GM12878 (cell line): ENCODE results near the gene ITIH5. TPM values are rescaled to one million over a fixed set of nuclear protein-coding genes. Genes with fewer than 3 reads are reported as not detected.
A peak's percentile ranks its signal among the peaks of the same experiment; 100 is the strongest.

ENCODE experiments used
- ATAC-seq: fragments of 200-7000 bp; cut with Tn5 transposase; 3 replicates; pipeline ENCODE4 v1.9.1; 2020; ENCODE audit warnings: mild to moderate bottlenecking, moderate library complexity
- BruUV-seq: library from RNA; stranded (reverse); fragments of 400-500 nt; replicated peaks from 2 replicates; lab custom pipeline; 2021; lab: Mats Ljungman, UMichigan
- CTCF ChIA-PET: fragments of 300-600 bp; sonication (Branson Sonifier 250); formaldehyde crosslinking; extraction: SDS; loops from one replicate; lab custom pipeline; 2021; ENCODE audit warnings: inconsistent platforms; lab: Yijun Ruan, JAX
- POLR2A ChIA-PET: fragments of 350-600 bp; formaldehyde crosslinking; extraction: SDS; loops from one replicate; lab custom pipeline; 2021; ENCODE audit warnings: inconsistent platforms; lab: Charles Lee
- RAD21 ChIA-PET: fragments of 300-600 bp; sonication (Branson Sonifier 250); formaldehyde crosslinking; loops from one replicate; lab custom pipeline; 2023; ENCODE audit warnings: antibody characterized with exemption; ENCODE audit not compliant: unreplicated experiment; lab: Charles Lee
- SMC1A ChIA-PET: fragments of 300-600 bp; sonication (Branson Sonifier 250); formaldehyde crosslinking; loops from one replicate; lab custom pipeline; 2023; ENCODE audit not compliant: unreplicated experiment, uncharacterized antibody; lab: Charles Lee
- DNase-seq: peaks from one replicate; pipeline ENCODE4 v3.0.0-alpha.2; 2011; ENCODE audit warnings: low read depth, low spot score
- FAIRE-seq: peaks from 3 replicates; lab custom pipeline; 2011; peaks lifted over from hg19 to GRCh38; lab: Jason Lieb, UNC
- H2AFZ ChIP-seq: 2 replicates; pipeline ENCODE4 v1.6.0; 2011; ENCODE audit warnings: low read depth, low read length, control low read depth; ENCODE audit not compliant: control insufficient read depth
- H3K27ac ChIP-seq: 2 replicates; pipeline ENCODE4 v1.5.1; 2011; ENCODE audit warnings: control low read depth; ENCODE audit not compliant: control insufficient read depth, insufficient read depth
- H3K27me3 ChIP-seq, 2 experiments: replicated peaks in 1 of 2; 2 replicates each; pipeline versions ENCODE4 v1.6.0 to v1.6.1; 2011; ENCODE audit warnings: low read length in 1 of 2; ENCODE audit not compliant: control insufficient read depth in 2 of 2, insufficient read depth in 2 of 2
- H3K36me3 ChIP-seq, 2 experiments: 2 replicates each; pipeline ENCODE4 v1.5.1; 2011; ENCODE audit warnings: low read length in 1 of 2; ENCODE audit not compliant: control insufficient read depth in 2 of 2, insufficient read depth in 2 of 2
- H3K4me1 ChIP-seq: 2 replicates; pipeline ENCODE4 v1.6.1; 2011; ENCODE audit warnings: mild to moderate bottlenecking, low read length, moderate library complexity, mixed read lengths; ENCODE audit not compliant: control insufficient read depth, insufficient read depth
- H3K4me2 ChIP-seq: 2 replicates; pipeline ENCODE4 v1.6.0; 2011; ENCODE audit warnings: control low read depth; ENCODE audit not compliant: control insufficient read depth, insufficient read depth
- H3K4me3 ChIP-seq: fragments of 200-600 bp; sonication (generic); 2 replicates; pipeline ENCODE4 v1.5.1; 2016
- H3K79me2 ChIP-seq: 2 replicates; pipeline ENCODE4 v1.6.0; 2011; ENCODE audit warnings: low read length; ENCODE audit not compliant: control insufficient read depth, insufficient read depth
- H3K9ac ChIP-seq: 2 replicates; pipeline ENCODE4 v1.8.0; 2011; ENCODE audit warnings: low read length, control low read depth, mixed read lengths; ENCODE audit not compliant: control insufficient read depth, insufficient read depth
- H3K9me3 ChIP-seq: replicated peaks from 3 replicates; pipeline ENCODE4 v1.5.1; 2011; ENCODE audit warnings: mild to moderate bottlenecking, low read length; ENCODE audit not compliant: control insufficient read depth, insufficient read depth
- H4K20me1 ChIP-seq: 2 replicates; pipeline ENCODE4 v1.6.0; 2011; ENCODE audit not compliant: control insufficient read depth, insufficient read depth
- HDAC6 ChIP-seq: fragments of 200-600 bp; sonication (generic); IDR thresholded peaks from one replicate; pipeline ENCODE4 v1.8.0; 2017; ENCODE audit warnings: antibody characterized with exemption; ENCODE audit not compliant: unreplicated experiment
- KAT2A ChIP-seq: conservative IDR thresholded peaks from 2 replicates; pipeline ENCODE4 v1.6.1; 2011; ENCODE audit warnings: low read depth, low read length; ENCODE audit not compliant: control insufficient read depth
- ZNF274 ChIP-seq: IDR thresholded peaks from one replicate; pipeline ENCODE4 v1.8.0; 2011; ENCODE audit not compliant: insufficient read length, insufficient read depth
- WGBS: methylation state at CpG from one replicate; pipeline ENCODE4 v1.1.6; 2016; ENCODE audit warnings: low lambda C conversion rate; ENCODE audit not compliant: insufficient replicate concordance, insufficient coverage; ENCODE audit errors: missing lambda C conversion rate; 5-methylcytosine and 5-hydroxymethylcytosine counted together
- in situ Hi-C: fragments of 300-500 bp; cut with MboI; formaldehyde crosslinking; loops from 9 replicates; pipeline ENCODE4 v1.14.3; 2018; ENCODE audit warnings: mixed read lengths
- intact Hi-C: fragments of 100-400 bp; cut with micrococcal nuclease; formaldehyde crosslinking; loops from one replicate; pipeline ENCODE4 v1.14.2; 2022; ENCODE audit not compliant: unreplicated experiment
- polyA plus RNA-seq, 11 experiments: library from polyadenylated mRNA; depleted of rRNA in 4 of 11; unstranded in 6 of 11; stranded (reverse) in 5 of 11; fragments of >200 nt; fragmentation: Nextera tagmentation in 4 of 11; fragmentation: Illumina TruSeq in 1 of 11; extraction: Ambion mirVana in 4 of 11; extraction: Trizol in 1 of 11; gene quantifications; 1 replicate in 1 of 11; 2 replicates in 10 of 11; pipeline versions ENCODE4 v1.2.1 to v1.2.3, GENCODE V29; 2011 to 2016; ENCODE audit warnings: inconsistent platforms in 2 of 11, missing spikeins in 2 of 11, low read depth in 1 of 11
- total RNA-seq, 4 experiments: library from RNA; depleted of rRNA in 3 of 4; stranded (reverse); fragments of >200 nt in 3 of 4; fragmentation: Illumina TruSeq in 1 of 4; extraction: Trizol in 1 of 4; gene quantifications; 2 replicates each; pipeline versions ENCODE4 v1.2.1 to v1.2.3, GENCODE V29; 2013 to 2021
- TF ChIP-seq, protein P1 (sequence below): IDR thresholded peaks from 2 replicates; pipeline ENCODE4 v1.6.1; 2012; ENCODE audit warnings: low read depth, low read length, improper control_type of control experiment
- TF ChIP-seq, protein P2 (sequence below): IDR thresholded peaks from 2 replicates; pipeline ENCODE4 v1.6.1; 2011; ENCODE audit warnings: borderline replicate concordance, low read depth, mild to moderate bottlenecking, moderate library complexity, mixed read lengths, low read length; ENCODE audit not compliant: insufficient read depth; ENCODE audit errors: extremely low read length
- TF ChIP-seq, protein P3 (sequence below): fragments of 450-650 bp; formaldehyde crosslinking; IDR thresholded peaks from 2 replicates; pipeline ENCODE4 v1.4.0; 2022; ENCODE audit warnings: mild to moderate bottlenecking, moderate library complexity
- TF ChIP-seq, protein P4 (sequence below), 3 experiments: IDR thresholded peaks in 2 of 3; conservative IDR thresholded peaks in 1 of 3; 2 replicates each; pipeline ENCODE4 v1.5.1; 2011; ENCODE audit warnings: low read depth in 3 of 3, low read length in 3 of 3, mild to moderate bottlenecking in 3 of 3, control low read depth in 2 of 3, moderate library complexity in 2 of 3, inconsistent platforms in 1 of 3, mixed read lengths in 1 of 3; ENCODE audit not compliant: control insufficient read depth in 2 of 3, insufficient read depth in 1 of 3; ENCODE audit errors: extremely low read depth in 1 of 3

ITIH5 gene
- total and polyA plus RNA-seq, 10 of the 15 experiments (the other 5 are each of a cell fraction or from before 2014, with no cell fraction given), result 0.14 to 0.43 (median 0.21) TPM; not detected in 7

DNA sequence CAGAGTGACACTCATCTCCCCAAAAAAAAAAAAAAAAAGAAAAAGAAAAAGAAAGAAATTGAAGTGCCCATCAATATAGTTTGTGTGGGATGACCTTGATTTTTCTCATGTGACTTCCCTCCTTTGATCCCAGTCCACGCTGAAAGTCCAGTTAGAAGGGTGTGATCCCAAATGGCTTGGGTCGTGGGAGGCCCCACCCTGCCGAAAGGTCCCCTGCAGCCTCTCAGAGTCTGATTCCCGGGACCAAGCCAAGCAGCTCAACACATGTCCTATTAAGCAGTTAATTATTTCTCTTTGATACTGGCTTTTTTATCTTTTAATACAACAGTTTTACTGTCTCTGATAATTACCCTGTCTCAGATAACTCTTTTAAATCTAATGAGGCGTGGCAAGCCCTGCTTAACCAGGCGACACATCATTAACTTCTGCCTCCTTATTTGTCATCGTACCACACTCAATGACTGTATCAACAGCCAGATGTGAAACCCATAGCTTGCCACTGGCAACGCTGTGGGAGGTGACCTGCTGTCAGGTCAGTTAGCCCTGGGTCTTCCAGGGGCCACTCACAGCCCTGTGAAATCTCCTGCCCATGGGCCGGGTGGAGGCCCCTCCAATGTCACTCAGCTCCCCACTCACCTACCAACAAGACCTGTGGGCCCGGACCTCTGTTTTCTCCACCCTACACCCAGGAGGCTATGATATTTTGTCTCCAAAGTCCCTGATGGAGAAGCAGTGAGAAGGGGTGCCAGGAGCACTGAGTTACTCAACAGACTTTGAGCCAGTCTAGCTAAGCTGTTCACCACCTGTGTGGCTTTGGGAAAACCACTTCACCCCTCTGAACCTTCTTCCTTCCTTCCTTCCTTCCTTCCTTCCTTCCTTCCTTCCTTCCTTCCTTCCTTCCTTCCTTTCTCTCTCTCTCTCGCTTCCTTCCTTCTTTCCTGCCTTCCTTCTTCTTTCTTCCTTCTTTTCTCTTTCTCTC lies 146.0 kb downstream of the ITIH5 start:
- in situ Hi-C loops, result loop anchor here (5.0 to 10.0 kb wide), 2 partner anchors 167 to 1694 kb away; no protein-coding TSS in a partner anchor
- no peaks in the 10 kb centered on the region for H4K20me1 ChIP-seq
- H3K79me2 ChIP-seq, result no peaks in the 10 kb centered on the region
- no peaks in the 10 kb centered on the region; the same call in 2 of the 3 replicates for H3K9me3 ChIP-seq
- peak; percentile 65 for DNase-seq
- BruUV-seq, result no TSS peak
- ChIA-PET CTCF (interaction anchor here (0.6 to 2.0 kb wide), 9 partner anchors 26 to 849 kb away, joined by 3 to 12 read pairs (median 4); no protein-coding TSS in a partner anchor), RAD21 (interaction anchor here (0.5 to 3.2 kb wide), 11 partner anchors 18 to 180 kb away, joined by 3 to 17 read pairs (median 4); no protein-coding TSS in a partner anchor), SMC1A (interaction anchor here (1.0 to 2.7 kb wide), 13 partner anchors 28 to 166 kb away, joined by 3 to 23 read pairs (median 5); partner anchors contain the start of gene SFMBT2), POLR2A (interaction anchor here (0.6 to 1.9 kb wide), 8 partner anchors 12 to 110 kb away, joined by 3 to 6 read pairs (median 3); partner anchors contain the start of gene SFMBT2)
- peak; percentile 97 for ATAC-seq
- no peak overlapping the region for H3K27ac ChIP-seq
- peak overlapping the region; percentile 21; the same call in 1 of the 2 replicates for H2AFZ ChIP-seq
- H3K4me2 ChIP-seq, result peak overlapping the region; percentile 44; the same call in 1 of the 2 replicates
- H3K4me3 ChIP-seq, result no peak overlapping the region
- no peaks in the 10 kb centered on the region for H3K27me3 ChIP-seq
- no peak for FAIRE-seq
- no peak overlapping the region for H3K9ac ChIP-seq
- 18% methylated on average over 11 of the region's 11 CpGs for WGBS
- H3K4me1 ChIP-seq, result peaks cover 16% of the 10 kb centered on the region
- intact Hi-C loops, result loop anchor here (5.0 to 10.0 kb wide), 3 partner anchors 83 to 264 kb away; partner anchors contain the start of genes ATP5F1C, KIN and SFMBT2
- no peaks in the 10 kb centered on the region for H3K36me3 ChIP-seq
- TF ChIP-seq, protein P1, sequence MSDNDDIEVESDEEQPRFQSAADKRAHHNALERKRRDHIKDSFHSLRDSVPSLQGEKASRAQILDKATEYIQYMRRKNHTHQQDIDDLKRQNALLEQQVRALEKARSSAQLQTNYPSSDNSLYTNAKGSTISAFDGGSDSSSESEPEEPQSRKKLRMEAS, result no peak
- TF ChIP-seq, protein P2, sequence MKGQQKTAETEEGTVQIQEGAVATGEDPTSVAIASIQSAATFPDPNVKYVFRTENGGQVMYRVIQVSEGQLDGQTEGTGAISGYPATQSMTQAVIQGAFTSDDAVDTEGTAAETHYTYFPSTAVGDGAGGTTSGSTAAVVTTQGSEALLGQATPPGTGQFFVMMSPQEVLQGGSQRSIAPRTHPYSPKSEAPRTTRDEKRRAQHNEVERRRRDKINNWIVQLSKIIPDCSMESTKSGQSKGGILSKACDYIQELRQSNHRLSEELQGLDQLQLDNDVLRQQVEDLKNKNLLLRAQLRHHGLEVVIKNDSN, result no peak
- TF ChIP-seq ZNF274 (no peak), KAT2A (no peak), HDAC6 (no peak)
- TF ChIP-seq, protein P3, sequence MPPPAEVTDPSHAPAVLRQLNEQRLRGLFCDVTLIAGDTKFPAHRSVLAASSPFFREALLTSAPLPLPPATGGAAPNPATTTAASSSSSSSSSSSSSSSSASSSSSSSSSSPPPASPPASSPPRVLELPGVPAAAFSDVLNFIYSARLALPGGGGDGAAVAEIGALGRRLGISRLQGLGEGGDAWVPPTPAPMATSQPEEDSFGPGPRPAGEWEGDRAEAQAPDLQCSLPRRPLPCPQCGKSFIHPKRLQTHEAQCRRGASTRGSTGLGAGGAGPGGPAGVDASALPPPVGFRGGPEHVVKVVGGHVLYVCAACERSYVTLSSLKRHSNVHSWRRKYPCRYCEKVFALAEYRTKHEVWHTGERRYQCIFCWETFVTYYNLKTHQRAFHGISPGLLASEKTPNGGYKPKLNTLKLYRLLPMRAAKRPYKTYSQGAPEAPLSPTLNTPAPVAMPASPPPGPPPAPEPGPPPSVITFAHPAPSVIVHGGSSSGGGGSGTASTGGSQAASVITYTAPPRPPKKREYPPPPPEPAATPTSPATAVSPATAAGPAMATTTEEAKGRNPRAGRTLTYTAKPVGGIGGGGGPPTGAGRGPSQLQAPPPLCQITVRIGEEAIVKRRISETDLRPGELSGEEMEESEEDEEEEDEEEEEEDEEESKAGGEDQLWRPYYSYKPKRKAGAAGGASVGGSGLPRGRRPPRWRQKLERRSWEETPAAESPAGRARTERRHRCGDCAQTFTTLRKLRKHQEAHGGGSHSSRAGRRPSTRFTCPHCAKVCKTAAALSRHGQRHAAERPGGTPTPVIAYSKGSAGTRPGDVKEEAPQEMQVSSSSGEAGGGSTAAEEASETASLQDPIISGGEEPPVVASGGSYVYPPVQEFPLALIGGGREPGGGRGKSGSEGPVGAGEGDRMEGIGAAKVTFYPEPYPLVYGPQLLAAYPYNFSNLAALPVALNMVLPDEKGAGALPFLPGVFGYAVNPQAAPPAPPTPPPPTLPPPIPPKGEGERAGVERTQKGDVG, result no peak
- TF ChIP-seq, protein P4, sequence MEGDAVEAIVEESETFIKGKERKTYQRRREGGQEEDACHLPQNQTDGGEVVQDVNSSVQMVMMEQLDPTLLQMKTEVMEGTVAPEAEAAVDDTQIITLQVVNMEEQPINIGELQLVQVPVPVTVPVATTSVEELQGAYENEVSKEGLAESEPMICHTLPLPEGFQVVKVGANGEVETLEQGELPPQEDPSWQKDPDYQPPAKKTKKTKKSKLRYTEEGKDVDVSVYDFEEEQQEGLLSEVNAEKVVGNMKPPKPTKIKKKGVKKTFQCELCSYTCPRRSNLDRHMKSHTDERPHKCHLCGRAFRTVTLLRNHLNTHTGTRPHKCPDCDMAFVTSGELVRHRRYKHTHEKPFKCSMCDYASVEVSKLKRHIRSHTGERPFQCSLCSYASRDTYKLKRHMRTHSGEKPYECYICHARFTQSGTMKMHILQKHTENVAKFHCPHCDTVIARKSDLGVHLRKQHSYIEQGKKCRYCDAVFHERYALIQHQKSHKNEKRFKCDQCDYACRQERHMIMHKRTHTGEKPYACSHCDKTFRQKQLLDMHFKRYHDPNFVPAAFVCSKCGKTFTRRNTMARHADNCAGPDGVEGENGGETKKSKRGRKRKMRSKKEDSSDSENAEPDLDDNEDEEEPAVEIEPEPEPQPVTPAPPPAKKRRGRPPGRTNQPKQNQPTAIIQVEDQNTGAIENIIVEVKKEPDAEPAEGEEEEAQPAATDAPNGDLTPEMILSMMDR (IDR thresholded peaks at IDR 0.05 in 2 of 3, conservative IDR thresholded peaks at IDR 0.05 in 1 of 3; ENCODE audit: control insufficient read depth in 2 of 3, extremely low read depth in 1 of 3, insufficient read depth in 1 of 3, low read depth in 3 of 3, low read length in 3 of 3), result no peak
